Gastrocnemius medialis (tissue), 4 donors: ENCODE data around the gene CCDC50. TPM values are rescaled to one million over a fixed set of nuclear protein-coding genes. Genes with fewer than 3 reads are reported as not detected.

Experiments
- ATAC-seq, 2 donors: fragments of 150-250 bp; one replicate each; pipeline ENCODE4 v1.9.1; 2016
- DNase-seq, 2 donors: peaks; one replicate each; pipeline ENCODE4 v3.0.0-alpha.2; 2019
- H3K27ac ChIP-seq, 4 donors: fragments of 200-600 bp; sonication (generic); 1 replicate in 1 of 4; 2 replicates in 3 of 4; pipeline ENCODE4 v1.5.1; 2016 to 2018; ENCODE audit warnings: mild to moderate bottlenecking in 2 of 4, moderate library complexity in 1 of 4
- H3K27me3 ChIP-seq, 3 donors: fragments of 200-600 bp; sonication (generic) in 2 of 3; 1 replicate in 1 of 3; 2 replicates in 2 of 3; pipeline versions ENCODE4 v1.5.1 to v1.6.0; 2016 to 2019; ENCODE audit warnings: mild to moderate bottlenecking in 1 of 3, moderate library complexity in 1 of 3
- H3K36me3 ChIP-seq, 2 donors: fragments of 200-600 bp; sonication (generic) in 1 of 2; one replicate each; pipeline ENCODE4 v1.5.1; 2017 to 2018
- H3K4me1 ChIP-seq, 2 donors: fragments of 200-600 bp; sonication (generic) in 1 of 2; one replicate each; pipeline ENCODE4 v1.5.1; 2016 to 2017; ENCODE audit warnings: mild to moderate bottlenecking in 2 of 2
- H3K4me3 ChIP-seq, 4 donors: fragments of 200-600 bp; sonication (generic) in 3 of 4; 1 replicate in 1 of 4; 2 replicates in 3 of 4; pipeline ENCODE4 v1.5.1; 2016 to 2019; ENCODE audit warnings: mild to moderate bottlenecking in 2 of 4
- H3K9me3 ChIP-seq, 3 donors: fragments of 200-600 bp; sonication (generic) in 2 of 3; 1 replicate in 1 of 3; 2 replicates in 2 of 3; pipeline ENCODE4 v1.5.1; 2016 to 2019
- POLR2A ChIP-seq, 2 donors: fragments of 450-650 bp; IDR thresholded peaks; one replicate each; pipeline ENCODE4 v1.6.1; 2017; ENCODE audit warnings: antibody characterized with exemption in 2 of 2, mild to moderate bottlenecking in 2 of 2, moderate library complexity in 2 of 2
- in situ Hi-C, 4 donors: fragments of 200-750 bp; cut with MboI; loops; one replicate each; pipeline versions ENCODE4 v1.15.0 to v1.8.0; 2017; ENCODE audit warnings: low sequenced_read_pairs in 4 of 4
- intact Hi-C: fragments of 100-400 bp; cut with DNase I; formaldehyde crosslinking; loops from one replicate; pipeline ENCODE4 v1.15.1; 2023; ENCODE audit warnings: low total_unique reads
- total RNA-seq, 4 donors: library from RNA; depleted of rRNA; stranded (reverse); fragments of >200 nt; gene quantifications; one replicate each; pipeline versions ENCODE4 v1.1.0 to v1.2.3, GENCODE V29; 2016
- TF ChIP-seq, protein P1 (sequence below), 5 experiments: fragments of 450-650 bp in 3 of 5; fragments of 200-600 bp in 2 of 5; sonication (generic) in 2 of 5; IDR thresholded peaks in 4 of 5; conservative IDR thresholded peaks in 1 of 5; 1 replicate in 4 of 5; 2 replicates in 1 of 5; pipeline ENCODE4 v1.5.1; 2016 to 2019; ENCODE audit warnings: antibody characterized with exemption in 5 of 5, mild to moderate bottlenecking in 3 of 5, moderate library complexity in 3 of 5

Gene CCDC50
- total RNA-seq, 4 donors from 2014 or later = 45.0 to 69.9 (median 64.2) TPM

DNA sequence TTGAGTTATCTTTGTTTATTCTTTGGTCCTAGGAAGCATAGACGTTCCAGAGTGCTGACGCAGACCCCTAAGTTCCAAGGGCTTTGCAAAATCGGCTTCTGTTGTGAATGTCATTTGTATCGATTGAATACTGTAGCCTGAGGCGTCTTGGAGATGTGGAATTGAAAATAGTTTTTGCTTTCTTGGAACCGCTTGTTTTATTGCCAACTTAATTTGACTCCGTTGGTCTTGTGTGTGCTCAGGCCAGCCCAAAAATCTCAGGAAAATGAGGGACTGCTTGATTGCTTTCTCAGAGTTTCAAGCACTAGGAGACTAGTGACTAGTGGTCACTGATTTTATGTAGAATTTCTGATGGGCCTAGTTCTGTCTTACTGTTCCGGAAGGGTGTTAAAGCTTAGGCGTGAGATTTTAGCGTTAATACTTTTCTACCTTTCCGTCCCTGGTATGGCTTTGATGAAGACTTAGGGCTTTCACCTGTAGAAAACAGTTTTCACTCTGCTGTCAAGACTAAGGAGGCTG is 1.4 kb downstream of the CCDC50 start:
- TF ChIP-seq POLR2A (IDR thresholded peaks at IDR 0.05) = no peak
- TF ChIP-seq, protein P1, sequence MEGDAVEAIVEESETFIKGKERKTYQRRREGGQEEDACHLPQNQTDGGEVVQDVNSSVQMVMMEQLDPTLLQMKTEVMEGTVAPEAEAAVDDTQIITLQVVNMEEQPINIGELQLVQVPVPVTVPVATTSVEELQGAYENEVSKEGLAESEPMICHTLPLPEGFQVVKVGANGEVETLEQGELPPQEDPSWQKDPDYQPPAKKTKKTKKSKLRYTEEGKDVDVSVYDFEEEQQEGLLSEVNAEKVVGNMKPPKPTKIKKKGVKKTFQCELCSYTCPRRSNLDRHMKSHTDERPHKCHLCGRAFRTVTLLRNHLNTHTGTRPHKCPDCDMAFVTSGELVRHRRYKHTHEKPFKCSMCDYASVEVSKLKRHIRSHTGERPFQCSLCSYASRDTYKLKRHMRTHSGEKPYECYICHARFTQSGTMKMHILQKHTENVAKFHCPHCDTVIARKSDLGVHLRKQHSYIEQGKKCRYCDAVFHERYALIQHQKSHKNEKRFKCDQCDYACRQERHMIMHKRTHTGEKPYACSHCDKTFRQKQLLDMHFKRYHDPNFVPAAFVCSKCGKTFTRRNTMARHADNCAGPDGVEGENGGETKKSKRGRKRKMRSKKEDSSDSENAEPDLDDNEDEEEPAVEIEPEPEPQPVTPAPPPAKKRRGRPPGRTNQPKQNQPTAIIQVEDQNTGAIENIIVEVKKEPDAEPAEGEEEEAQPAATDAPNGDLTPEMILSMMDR (IDR thresholded peaks at IDR 0.05 in 4 of 5, conservative IDR thresholded peaks at IDR 0.05 in 1 of 5) = no peak
- Histone ChIP-seq H3K27me3 (no peaks in the 10 kb centered on the region), H3K27ac (peak overlapping the region; percentile 89 to 97 (median 94)), H3K9me3 (no peaks in the 10 kb centered on the region), H3K4me3 (peak overlapping the region; percentile 79 to 97 (median 89)), H3K36me3 (no peaks in the 10 kb centered on the region), H3K4me1 (peaks cover 49 to 57% of the 10 kb centered on the region in 2 donors)
- DNase-seq = no peak
- intact Hi-C loops = no loop called here
- in situ Hi-C loops = no loop called here
- ATAC-seq = no peak

DNA sequence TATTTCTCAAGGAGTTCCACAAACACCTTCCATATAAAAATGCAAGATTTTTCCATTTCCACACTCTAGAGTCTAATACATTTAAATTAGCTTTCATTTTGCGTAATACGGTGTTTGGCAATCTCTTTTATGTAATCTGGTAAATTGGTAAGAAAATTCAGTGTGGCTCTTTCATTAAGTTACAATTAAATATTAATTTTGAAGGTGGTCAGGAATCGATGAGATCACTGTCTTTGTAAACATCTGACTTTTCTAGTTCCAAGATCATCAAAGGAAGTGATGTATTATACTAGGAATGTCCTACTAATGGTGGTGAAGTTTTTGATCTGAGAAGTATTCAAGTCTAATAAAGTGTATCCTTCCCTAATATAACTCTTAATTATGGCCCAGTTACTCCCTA is 2.2 kb downstream of the CCDC50 start:
- no peak for TF ChIP-seq POLR2A (IDR thresholded peaks at IDR 0.05)
- TF ChIP-seq, protein P1 (IDR thresholded peaks at IDR 0.05 in 4 of 5, conservative IDR thresholded peaks at IDR 0.05 in 1 of 5) = no peak
- in situ Hi-C loops = no loop called here
- Histone ChIP-seq H3K4me1 (peaks cover 49 to 65% of the 10 kb centered on the region in 2 donors), H3K27me3 (no peaks in the 10 kb centered on the region), H3K27ac (peak overlapping the region; percentile 89 to 97 (median 94)), H3K9me3 (no peaks in the 10 kb centered on the region), H3K4me3 (peak overlapping the region; percentile 79 to 97 (median 89)), H3K36me3 (no peaks in the 10 kb centered on the region)
- no peak for DNase-seq
- ATAC-seq = no peak
- intact Hi-C loops = no loop called here

DNA sequence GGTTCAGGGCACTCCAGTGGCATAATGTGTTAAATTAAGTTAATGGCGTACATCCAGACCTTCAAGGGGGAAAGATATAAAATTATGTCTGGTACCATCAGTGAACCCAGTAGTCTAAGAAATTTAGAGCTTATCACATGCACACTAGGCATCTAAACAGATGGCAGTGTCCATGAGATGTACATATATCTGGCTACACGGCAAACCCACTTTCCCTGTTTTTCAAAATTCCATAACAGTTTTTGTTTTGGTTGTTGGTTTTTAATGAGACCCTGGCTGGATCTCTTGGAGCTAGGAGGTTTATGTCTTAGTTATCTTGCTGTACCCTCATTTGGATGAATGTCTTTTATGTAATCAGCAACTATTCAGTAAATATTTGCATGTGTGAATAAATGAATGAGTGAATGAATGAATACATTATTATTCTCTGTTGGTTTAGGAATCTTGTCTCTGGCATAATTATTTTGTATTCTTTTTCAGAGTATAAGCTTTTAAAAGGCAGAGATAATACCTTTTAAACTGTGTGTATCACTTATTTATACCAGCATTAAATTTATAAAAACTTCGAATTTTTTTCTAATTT is 4.2 kb downstream of the CCDC50 start:
- H3K4me1 ChIP-seq = peaks cover 66 to 80% of the 10 kb centered on the region in 2 donors
- peak overlapping the region in 1 of 4 donors; percentile 95 for H3K27ac ChIP-seq
- in situ Hi-C loops = no loop called here
- no peaks in the 10 kb centered on the region for H3K9me3 ChIP-seq
- DNase-seq = no peak
- H3K36me3 ChIP-seq = no peaks in the 10 kb centered on the region
- no peak overlapping the region for H3K4me3 ChIP-seq
- TF ChIP-seq, protein P1 (IDR thresholded peaks at IDR 0.05 in 4 of 5, conservative IDR thresholded peaks at IDR 0.05 in 1 of 5) = no peak
- no peak for TF ChIP-seq POLR2A (IDR thresholded peaks at IDR 0.05)
- no peaks in the 10 kb centered on the region for H3K27me3 ChIP-seq
- intact Hi-C loops = loop anchor here (2.0 kb wide), 1 partner anchor 17 kb away; no protein-coding TSS in a partner anchor
- ATAC-seq = no peak

DNA sequence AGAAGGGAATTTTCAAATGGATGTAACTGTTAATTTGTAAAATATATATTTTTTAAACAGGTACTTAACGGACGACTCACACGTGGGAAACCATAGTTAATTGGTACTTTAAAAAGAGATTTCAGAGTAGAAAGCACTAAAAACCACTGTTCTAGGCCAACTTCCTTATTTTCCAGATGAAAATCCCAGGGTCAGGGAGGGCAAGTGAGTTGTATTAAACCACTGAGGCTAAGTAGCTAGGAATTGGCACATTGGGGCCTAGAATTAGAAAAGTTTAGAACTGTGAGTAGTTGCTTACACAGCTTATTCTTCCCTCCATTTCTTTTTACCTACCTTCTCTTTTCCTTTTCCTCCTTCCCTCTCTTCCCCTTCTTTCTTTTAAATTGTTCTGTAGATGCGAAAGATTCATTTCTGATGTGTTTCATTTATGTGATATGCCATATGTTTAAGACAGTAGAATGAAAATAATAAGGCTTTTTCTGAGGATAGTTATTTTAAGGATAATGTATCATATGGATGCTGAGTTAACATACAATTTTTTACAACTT is 5.2 kb downstream of the CCDC50 start:
- Histone ChIP-seq H3K27ac (no peak overlapping the region), H3K4me3 (no peak overlapping the region), H3K36me3 (no peaks in the 10 kb centered on the region), H3K4me1 (peaks cover 76 to 86% of the 10 kb centered on the region in 2 donors), H3K9me3 (no peaks in the 10 kb centered on the region), H3K27me3 (no peaks in the 10 kb centered on the region)
- intact Hi-C loops (no loop called here), in situ Hi-C loops (no loop called here)
- TF ChIP-seq POLR2A (IDR thresholded peaks at IDR 0.05) = no peak
- TF ChIP-seq, protein P1 (IDR thresholded peaks at IDR 0.05 in 4 of 5, conservative IDR thresholded peaks at IDR 0.05 in 1 of 5) = no peak
- DNase-seq = no peak
- no peak for ATAC-seq
